Endothelial cell of umbilical vein (primary cell): ENCODE measurements around the gene VSIG10L. TPM values are rescaled to one million over a fixed set of nuclear protein-coding genes. Genes with fewer than 3 reads are reported as not detected.

ENCODE experiments used
- BruUV-seq: library from RNA; stranded (reverse); fragments of 400-500 nt; replicated peaks from 2 replicates; lab custom pipeline; 2021; lab: Mats Ljungman, UMichigan
- CTCF ChIA-PET: fragments of 300-600, 350-600 bp; sonication (Branson Sonifier 250); formaldehyde crosslinking; loops from one replicate; lab custom pipeline; 2021; ENCODE audit warnings: antibody characterized with exemption, inconsistent platforms; lab: Charles Lee
- POLR2A ChIA-PET: fragments of 300-600, 350-600 bp; sonication (Branson Sonifier 250); formaldehyde crosslinking; loops from one replicate; lab custom pipeline; 2021; ENCODE audit warnings: antibody characterized with exemption, inconsistent platforms; lab: Charles Lee
- DNase-seq: peaks from one replicate; pipeline ENCODE4 v3.0.0-alpha.2; 2011; ENCODE audit warnings: low read depth, low spot score
- FAIRE-seq: peaks from 2 replicates; lab custom pipeline; 2011; peaks lifted over from hg19 to GRCh38; lab: Jason Lieb, UNC
- H2AFZ ChIP-seq: 2 replicates; pipeline ENCODE4 v1.6.0; 2012; ENCODE audit warnings: low read depth, low read length, control low read depth, inconsistent platforms
- H3K27ac ChIP-seq: 2 replicates; pipeline ENCODE4 v1.5.1; 2011; ENCODE audit warnings: low read depth, mild to moderate bottlenecking, control low read depth, low read length, moderate library complexity; ENCODE audit not compliant: insufficient read depth
- H3K27me3 ChIP-seq, 2 experiments: 2 replicates each; pipeline versions ENCODE4 v1.6.0 to v1.6.1; 2011; ENCODE audit warnings: low read length in 2 of 2, mixed read lengths in 1 of 2; ENCODE audit not compliant: control insufficient read depth in 2 of 2, insufficient read depth in 2 of 2
- H3K36me3 ChIP-seq, 2 experiments: 2 replicates in 1 of 2; 3 replicates in 1 of 2; pipeline ENCODE4 v1.5.1; 2011; ENCODE audit warnings: low read length in 2 of 2, mild to moderate bottlenecking in 1 of 2, moderate library complexity in 1 of 2; ENCODE audit not compliant: control insufficient read depth in 2 of 2, insufficient read depth in 2 of 2; ENCODE audit errors: extremely low read depth in 1 of 2
- H3K4me1 ChIP-seq: 3 replicates; pipeline ENCODE4 v1.5.1; 2011; ENCODE audit warnings: mild to moderate bottlenecking, low read length; ENCODE audit not compliant: control insufficient read depth, insufficient read depth; ENCODE audit errors: extremely low read depth
- H3K4me2 ChIP-seq: 2 replicates; pipeline ENCODE4 v1.6.1; 2011; ENCODE audit warnings: low read length, control low read depth, mixed read lengths; ENCODE audit not compliant: insufficient read depth
- H3K4me3 ChIP-seq, 3 experiments: fragments of 200-600 bp in 1 of 3; sonication (generic), shearing (Covaris generic) in 1 of 3; replicated peaks in 1 of 3; 2 replicates each; pipeline ENCODE4 v1.5.1; 2011 to 2016; ENCODE audit warnings: control low read depth in 3 of 3, low read length in 3 of 3, mild to moderate bottlenecking in 2 of 3, inconsistent platforms in 1 of 3, low read depth in 1 of 3, moderate library complexity in 1 of 3; ENCODE audit not compliant: insufficient read depth in 1 of 3
- H3K79me2 ChIP-seq: 2 replicates; pipeline ENCODE4 v1.6.0; 2012; ENCODE audit warnings: low read length, inconsistent platforms; ENCODE audit not compliant: control insufficient read depth, insufficient read depth
- H3K9ac ChIP-seq: replicated peaks from 2 replicates; pipeline ENCODE3; 2011; ENCODE audit warnings: low read length, control low read depth; ENCODE audit not compliant: insufficient read depth; ENCODE audit errors: extremely low read depth
- H3K9me1 ChIP-seq: replicated peaks from 3 replicates; pipeline ENCODE4 v1.6.0; 2011; ENCODE audit warnings: mild to moderate bottlenecking, low read length; ENCODE audit not compliant: control insufficient read depth, insufficient read depth; ENCODE audit errors: extremely low read depth
- H3K9me3 ChIP-seq: replicated peaks from 2 replicates; pipeline ENCODE4 v1.5.1; 2012; ENCODE audit warnings: low read length, inconsistent platforms; ENCODE audit not compliant: control insufficient read depth, insufficient read depth
- H4K20me1 ChIP-seq: replicated peaks from 2 replicates; pipeline ENCODE3; 2011; ENCODE audit warnings: mild to moderate bottlenecking, low read length; ENCODE audit not compliant: control insufficient read depth, insufficient read depth; ENCODE audit errors: extremely low read depth
- dilution Hi-C: fragments of 300-500 bp; cut with MboI; formaldehyde crosslinking; loops from one replicate; pipeline ENCODE4 v1.15.0; 2019; ENCODE audit warnings: low sequenced_read_pairs; ENCODE audit not compliant: extremely low pct_ligation_motif_present
- intact Hi-C: fragments of 100-400 bp; cut with micrococcal nuclease; formaldehyde crosslinking; loops from one replicate; pipeline ENCODE4 v1.10.0; 2022
- polyA plus RNA-seq, 4 experiments: library from polyadenylated mRNA; depleted of rRNA in 3 of 4; stranded (reverse) in 3 of 4; unstranded in 1 of 4; fragments of >200 nt; gene quantifications; 2 replicates each; pipeline versions ENCODE4 v1.2.1 to v1.2.3, GENCODE V29; 2011 to 2012; ENCODE audit warnings: missing spikeins in 1 of 4
- total RNA-seq: library from RNA; stranded (reverse); gene quantifications from 2 replicates; pipeline ENCODE4 v1.2.3, GENCODE V29; 2021
- TF ChIP-seq, protein P1 (sequence below), 2 donors: IDR thresholded peaks; 1 replicate in 1 of 2; 2 replicates in 1 of 2; pipeline ENCODE4 v1.5.1; 2011; ENCODE audit warnings: low read length in 2 of 2, mild to moderate bottlenecking in 2 of 2, moderate library complexity in 2 of 2, control low read depth in 1 of 2, inconsistent platforms in 1 of 2, low read depth in 1 of 2; ENCODE audit not compliant: insufficient read depth in 1 of 2; ENCODE audit errors: extremely low read depth in 1 of 2
- TF ChIP-seq, protein P2 (sequence below): IDR thresholded peaks from 2 replicates; pipeline ENCODE4 v1.6.1; 2011; ENCODE audit not compliant: insufficient read depth, insufficient read length

Gene VSIG10L
- total and polyA plus RNA-seq, 2 donors (not counting 3 experiments of a cell fraction or from before 2014, with no cell fraction given), result 0.62 to 0.77 TPM

DNA sequence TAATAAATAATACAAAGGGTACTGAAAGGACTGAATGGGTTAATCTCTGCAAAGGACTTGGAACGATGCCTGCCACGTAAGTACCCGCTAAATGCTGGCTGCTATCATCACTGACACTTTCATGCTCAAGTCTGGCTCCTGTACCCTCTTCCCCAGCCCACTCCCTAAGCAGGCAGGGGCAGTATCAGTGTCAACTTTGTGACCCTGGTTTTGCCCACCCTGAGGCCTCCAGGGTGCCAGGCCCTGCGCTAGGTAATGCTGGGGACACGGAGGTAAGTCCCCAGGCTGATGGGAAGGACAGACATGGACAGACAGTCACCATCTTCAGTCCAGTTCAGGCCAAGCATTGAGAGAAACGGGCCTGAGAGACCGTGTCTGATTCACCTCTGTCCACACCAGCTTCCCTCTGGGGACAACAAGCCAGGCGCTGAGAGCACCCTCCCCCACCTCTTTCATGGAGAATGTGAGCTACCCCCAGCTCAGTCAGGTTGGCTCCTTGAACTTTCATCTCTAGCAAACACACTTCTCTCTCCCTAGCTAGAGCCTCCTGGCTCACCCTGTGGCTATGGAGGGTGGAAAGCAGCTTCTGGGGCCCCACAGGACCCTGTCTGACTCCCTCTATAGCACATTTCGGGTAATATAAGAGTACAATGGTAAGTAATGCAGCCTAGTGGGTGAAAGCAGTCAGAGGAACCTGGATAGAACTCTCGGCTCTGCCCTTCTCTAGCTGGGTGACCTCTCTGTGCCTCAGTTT is 23.4 kb upstream of the VSIG10L start:
- H3K27me3 ChIP-seq, result no peaks in the 10 kb centered on the region
- H4K20me1 ChIP-seq, result no peaks in the 10 kb centered on the region
- FAIRE-seq, result peak; percentile 42
- peak overlapping the region; percentile 74 to 87 (median 87) for H3K4me3 ChIP-seq
- H3K9me3 ChIP-seq, result no peaks in the 10 kb centered on the region
- H3K9me1 ChIP-seq, result no peaks in the 10 kb centered on the region
- H2AFZ ChIP-seq, result peak overlapping the region; percentile 75
- peak; percentile 42 for DNase-seq
- dilution Hi-C loops, result no loop called here
- intact Hi-C loops, result loop anchor here (5.0 kb wide), 1 partner anchor 38 kb away; no protein-coding TSS in a partner anchor
- H3K27ac ChIP-seq, result peak overlapping the region; percentile 75
- no peaks in the 10 kb centered on the region for H3K36me3 ChIP-seq
- H3K4me1 ChIP-seq, result peaks cover 18% of the 10 kb centered on the region
- ChIA-PET POLR2A (interaction anchor here (0.6 to 1.7 kb wide), 3 partner anchors 23 to 291 kb away, joined by 3 to 4 read pairs (median 4); partner anchors contain the start of gene VSIG10L), CTCF (interaction anchor here (0.9 to 3.6 kb wide), 7 partner anchors 23 to 296 kb away, joined by 3 to 27 read pairs (median 4); partner anchors contain the start of gene VSIG10L)
- no TSS peak for BruUV-seq
- TF ChIP-seq, protein P1, sequence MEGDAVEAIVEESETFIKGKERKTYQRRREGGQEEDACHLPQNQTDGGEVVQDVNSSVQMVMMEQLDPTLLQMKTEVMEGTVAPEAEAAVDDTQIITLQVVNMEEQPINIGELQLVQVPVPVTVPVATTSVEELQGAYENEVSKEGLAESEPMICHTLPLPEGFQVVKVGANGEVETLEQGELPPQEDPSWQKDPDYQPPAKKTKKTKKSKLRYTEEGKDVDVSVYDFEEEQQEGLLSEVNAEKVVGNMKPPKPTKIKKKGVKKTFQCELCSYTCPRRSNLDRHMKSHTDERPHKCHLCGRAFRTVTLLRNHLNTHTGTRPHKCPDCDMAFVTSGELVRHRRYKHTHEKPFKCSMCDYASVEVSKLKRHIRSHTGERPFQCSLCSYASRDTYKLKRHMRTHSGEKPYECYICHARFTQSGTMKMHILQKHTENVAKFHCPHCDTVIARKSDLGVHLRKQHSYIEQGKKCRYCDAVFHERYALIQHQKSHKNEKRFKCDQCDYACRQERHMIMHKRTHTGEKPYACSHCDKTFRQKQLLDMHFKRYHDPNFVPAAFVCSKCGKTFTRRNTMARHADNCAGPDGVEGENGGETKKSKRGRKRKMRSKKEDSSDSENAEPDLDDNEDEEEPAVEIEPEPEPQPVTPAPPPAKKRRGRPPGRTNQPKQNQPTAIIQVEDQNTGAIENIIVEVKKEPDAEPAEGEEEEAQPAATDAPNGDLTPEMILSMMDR (IDR thresholded peaks at IDR 0.05; ENCODE audit: extremely low read depth in 1 of 2, insufficient read depth in 1 of 2, low read depth in 1 of 2, low read length in 2 of 2), result peak in 1 of 2 donors; percentile 3
- TF ChIP-seq, protein P2, sequence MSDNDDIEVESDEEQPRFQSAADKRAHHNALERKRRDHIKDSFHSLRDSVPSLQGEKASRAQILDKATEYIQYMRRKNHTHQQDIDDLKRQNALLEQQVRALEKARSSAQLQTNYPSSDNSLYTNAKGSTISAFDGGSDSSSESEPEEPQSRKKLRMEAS, result no peak
- peaks cover 5% of the 10 kb centered on the region for H3K79me2 ChIP-seq
- H3K9ac ChIP-seq, result peak overlapping the region; percentile 89
- peak overlapping the region; percentile 96 for H3K4me2 ChIP-seq
